Breast epithelium (tissue), 3 donors: ENCODE measurements around the gene PSKH1.

ENCODE experiments used
- POLR2AphosphoS5 ChIP-seq, 3 donors: sonication (generic); formaldehyde crosslinking; IDR thresholded peaks; one replicate each; pipeline ENCODE4 v1.6.1; 2017; ENCODE audit warnings: antibody characterized with exemption in 3 of 3
- TF ChIP-seq, protein P1 (sequence below), 3 donors: fragments of 450-650 bp; IDR thresholded peaks; one replicate each; pipeline ENCODE4 v1.5.1; 2016 to 2017; ENCODE audit warnings: antibody characterized with exemption in 3 of 3, mild to moderate bottlenecking in 3 of 3, moderate library complexity in 3 of 3

DNA sequence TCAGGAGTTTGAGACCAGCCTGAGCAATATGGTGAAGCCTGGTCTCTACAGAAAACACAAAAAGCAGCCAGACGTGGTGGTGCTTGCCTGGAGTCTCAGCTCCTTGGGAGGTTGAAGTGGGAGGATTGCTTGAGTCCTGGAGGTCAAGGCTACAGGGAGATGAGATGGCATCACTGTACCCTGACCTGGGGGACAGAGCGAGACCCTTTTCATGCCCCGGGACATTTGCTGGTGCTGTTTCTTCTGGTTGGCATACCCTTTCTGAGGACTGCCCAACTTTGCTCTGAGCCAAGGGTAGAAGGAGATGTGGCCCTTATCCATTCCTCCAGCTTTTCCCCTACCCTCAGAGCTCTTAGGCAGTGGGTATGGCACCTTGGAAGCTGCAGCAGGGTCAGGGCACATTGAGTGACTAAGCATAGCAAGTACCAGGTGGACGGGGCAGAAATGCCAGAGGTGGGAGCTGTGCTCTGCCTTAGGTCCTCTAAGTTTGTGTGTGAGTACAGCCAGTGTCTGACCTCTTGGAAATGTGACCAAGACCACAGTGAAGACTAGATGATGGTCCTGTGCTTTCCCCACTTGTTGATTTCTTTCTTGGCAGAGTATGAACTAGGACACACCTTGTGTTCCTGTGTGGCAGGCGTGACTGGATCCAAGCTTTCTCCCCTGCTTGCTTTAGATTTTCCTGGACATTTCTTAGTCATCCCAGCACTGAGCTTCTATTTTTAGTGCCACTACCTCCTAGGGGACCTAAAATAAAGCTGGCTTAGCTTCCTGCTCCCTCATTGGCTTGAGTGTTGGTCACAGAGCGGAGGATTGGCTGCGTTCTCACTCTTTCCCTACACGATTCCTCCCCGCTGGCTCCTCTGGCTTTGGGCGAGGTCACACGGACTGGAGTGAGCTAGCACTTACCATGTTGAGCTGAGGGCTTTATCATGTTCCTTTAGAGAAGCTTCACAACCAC is 30.2 kb upstream of the PSKH1 start:
- TF ChIP-seq, protein P1, sequence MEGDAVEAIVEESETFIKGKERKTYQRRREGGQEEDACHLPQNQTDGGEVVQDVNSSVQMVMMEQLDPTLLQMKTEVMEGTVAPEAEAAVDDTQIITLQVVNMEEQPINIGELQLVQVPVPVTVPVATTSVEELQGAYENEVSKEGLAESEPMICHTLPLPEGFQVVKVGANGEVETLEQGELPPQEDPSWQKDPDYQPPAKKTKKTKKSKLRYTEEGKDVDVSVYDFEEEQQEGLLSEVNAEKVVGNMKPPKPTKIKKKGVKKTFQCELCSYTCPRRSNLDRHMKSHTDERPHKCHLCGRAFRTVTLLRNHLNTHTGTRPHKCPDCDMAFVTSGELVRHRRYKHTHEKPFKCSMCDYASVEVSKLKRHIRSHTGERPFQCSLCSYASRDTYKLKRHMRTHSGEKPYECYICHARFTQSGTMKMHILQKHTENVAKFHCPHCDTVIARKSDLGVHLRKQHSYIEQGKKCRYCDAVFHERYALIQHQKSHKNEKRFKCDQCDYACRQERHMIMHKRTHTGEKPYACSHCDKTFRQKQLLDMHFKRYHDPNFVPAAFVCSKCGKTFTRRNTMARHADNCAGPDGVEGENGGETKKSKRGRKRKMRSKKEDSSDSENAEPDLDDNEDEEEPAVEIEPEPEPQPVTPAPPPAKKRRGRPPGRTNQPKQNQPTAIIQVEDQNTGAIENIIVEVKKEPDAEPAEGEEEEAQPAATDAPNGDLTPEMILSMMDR (IDR thresholded peaks at IDR 0.05): no peak
- TF ChIP-seq POLR2AphosphoS5 (IDR thresholded peaks at IDR 0.05): no peak
